H1 (cell line): ENCODE results near the gene DTWD2. TPM values are rescaled to one million over a fixed set of nuclear protein-coding genes. Genes with fewer than 3 reads are reported as not detected.

Experiments
- BCL11A ChIP-seq, 2 experiments: IDR thresholded peaks; one replicate each; pipeline ENCODE4 v1.6.1; 2011; ENCODE audit warnings: low read depth in 2 of 2, low read length in 2 of 2, mild to moderate bottlenecking in 2 of 2
- CHD7 ChIP-seq: fragments of 300-600 bp; sonication (generic); IDR thresholded peaks from 2 replicates; pipeline ENCODE4 v1.7.1; 2012; ENCODE audit warnings: low read length, moderate library complexity, mild to moderate bottlenecking, inconsistent platforms; ENCODE audit not compliant: insufficient replicate concordance
- E2F6 ChIP-seq: IDR thresholded peaks from 2 replicates; pipeline ENCODE4 v1.6.1; 2012; ENCODE audit warnings: inconsistent platforms
- EZH2 ChIP-seq: fragments of 200-600 bp; sonication (generic); IDR thresholded peaks from 2 replicates; pipeline ENCODE4 v1.7.1; 2012; ENCODE audit warnings: low read depth, mild to moderate bottlenecking, moderate library complexity, low read length, inconsistent platforms; ENCODE audit not compliant: severe bottlenecking
- HDAC2 ChIP-seq, 2 experiments: fragments of 300-600 bp in 1 of 2; sonication (generic) in 1 of 2; IDR thresholded peaks; 2 replicates each; pipeline ENCODE4 v1.6.1; 2011 to 2012; ENCODE audit warnings: low read depth in 2 of 2, low read length in 2 of 2, mild to moderate bottlenecking in 2 of 2, moderate library complexity in 2 of 2, borderline replicate concordance in 1 of 2, inconsistent platforms in 1 of 2
- NANOG ChIP-seq: IDR thresholded peaks from 2 replicates; pipeline ENCODE4 v1.6.1; 2011; ENCODE audit warnings: low read length, low read depth, mild to moderate bottlenecking, inconsistent platforms; ENCODE audit not compliant: insufficient read depth, poor library complexity, severe bottlenecking
- RXRA ChIP-seq: IDR thresholded peaks from 2 replicates; pipeline ENCODE4 v1.6.1; 2011; ENCODE audit warnings: low read depth, mild to moderate bottlenecking, low read length, moderate library complexity; ENCODE audit not compliant: insufficient read depth
- polyA plus RNA-seq, 7 experiments: library from polyadenylated mRNA; depleted of rRNA in 3 of 7; stranded (reverse) in 5 of 7; unstranded in 2 of 7; fragments of >200 nt in 5 of 7; fragments of 200-250 nt in 2 of 7; gene quantifications; 1 replicate in 5 of 7; 2 replicates in 1 of 7; 4 replicates in 1 of 7; pipeline versions ENCODE4 v1.2.1 to v1.2.3, GENCODE V29; 2011 to 2013; ENCODE audit warnings: missing spikeins in 2 of 7, mixed read lengths in 2 of 7
- total RNA-seq: library from RNA; stranded (reverse); fragmentation: NEBNext Ultra II Directional; extraction: Animal tissue kit (Norgen Biotek cat#: 25700); gene quantifications from 2 replicates; pipeline ENCODE4 v1.2.1, GENCODE V29; 2021

The DTWD2 gene
- total and polyA plus RNA-seq, 2 of the 8 experiments (the other 6 are each of a cell fraction or from before 2014, with no cell fraction given), result 4.3 to 17.1 TPM

GRCh38 chr5:118923295-118924005, 64.9 kb downstream of the DTWD2 start (continued):
- no peak for TF ChIP-seq CHD7
- TF ChIP-seq RXRA, result no peak
- no peak for TF ChIP-seq NANOG
- no peak for TF ChIP-seq E2F6
- TF ChIP-seq BCL11A (IDR thresholded peaks at IDR 0.05; ENCODE audit: low read depth in 2 of 2, low read length in 2 of 2), result no peak
- no peak for TF ChIP-seq HDAC2 (IDR thresholded peaks at IDR 0.05; ENCODE audit: borderline replicate concordance in 1 of 2, low read depth in 2 of 2, low read length in 2 of 2)
- no peak for TF ChIP-seq EZH2
